ENCODE measurements around the gene ECI1. TPM values are rescaled to one million over a fixed set of nuclear protein-coding genes. Genes with fewer than 3 reads are reported as not detected.

Gene ECI1
- total RNA-seq, 1 experiment from 2014 or later = 95.4 TPM

GRCh38 chr16:2233046-2233775 lies 18.2 kb downstream of the ECI1 start:
- no peaks in the 10 kb centered on the region for H3K4me1 Mint-ChIP-seq
- Histone ChIP-seq H2BK120ac (ENCODE audit: low read depth, low read length, poor library complexity, severe bottlenecking) (no peak overlapping the region), H3K14ac (ENCODE audit: insufficient read depth, low read length) (no peak overlapping the region), H2AFZ (ENCODE audit: low read length) (no peak overlapping the region), H4K5ac (ENCODE audit: insufficient read length, low read depth, low read length) (no peak overlapping the region), H3K23ac (ENCODE audit: insufficient read length, low read depth, low read length) (no peak overlapping the region), H3K9me3 (ENCODE audit: control insufficient read depth, low read depth, low read length) (no peaks in the 10 kb centered on the region), H2AK5ac (ENCODE audit: insufficient read length, low read length) (no peak overlapping the region), H3K79me2 (ENCODE audit: insufficient read depth, low read length) (no peaks in the 10 kb centered on the region), H3K27ac (ENCODE audit: insufficient read length, low read depth, low read length) (no peak overlapping the region), H2BK15ac (ENCODE audit: low read depth, low read length) (no peak overlapping the region), H2BK5ac (ENCODE audit: insufficient read length, low read length) (no peak overlapping the region), H3K23me2 (ENCODE audit: insufficient read length, low read depth, low read length, poor library complexity, severe bottlenecking) (peaks cover 13% of the 10 kb centered on the region), H4K20me1 (ENCODE audit: control insufficient read depth, insufficient read depth, insufficient read length) (no peaks in the 10 kb centered on the region), H3K18ac (ENCODE audit: insufficient read length, low read depth, low read length) (no peak overlapping the region), H3K4ac (ENCODE audit: low read depth, low read length) (no peak overlapping the region), H4K91ac (ENCODE audit: insufficient read length, low read depth, low read length) (no peak overlapping the region), H3K79me1 (ENCODE audit: insufficient read depth, low read depth, low read length, poor library complexity, severe bottlenecking) (no peaks in the 10 kb centered on the region), H3K4me2 (ENCODE audit: insufficient read depth, insufficient read length, low read length) (no peak overlapping the region), H2BK20ac (ENCODE audit: low read depth, low read length, poor library complexity, severe bottlenecking) (no peak overlapping the region), H3K4me1 (ENCODE audit: insufficient read depth, low read length) (no peaks in the 10 kb centered on the region), H2BK12ac (ENCODE audit: insufficient read length, low read depth, low read length) (no peak overlapping the region), H3K56ac (ENCODE audit: insufficient read length, low read depth, low read length) (no peak overlapping the region), H3K27me3 (ENCODE audit: insufficient read depth, low read length) (peaks cover 2% of the 10 kb centered on the region; the same call in 1 of the 2 replicates), H3T11ph (ENCODE audit: low read length) (no peak overlapping the region), H3K9ac (ENCODE audit: extremely low read depth, insufficient read length, low read length) (no peak overlapping the region), H4K8ac (replicated peaks; ENCODE audit: insufficient read length, low read depth, low read length) (no peak overlapping the region)
- no peak for DNase-seq
- no peak overlapping the region for H3K4me3 Mint-ChIP-seq
- H3K9me3 Mint-ChIP-seq = no peaks in the 10 kb centered on the region
- WGBS (ENCODE audit: extremely low coverage, insufficient read length, low lambda C conversion rate) = no CpG with 5 or more reads among the region's 28 CpGs
- TF ChIP-seq, protein P1, sequence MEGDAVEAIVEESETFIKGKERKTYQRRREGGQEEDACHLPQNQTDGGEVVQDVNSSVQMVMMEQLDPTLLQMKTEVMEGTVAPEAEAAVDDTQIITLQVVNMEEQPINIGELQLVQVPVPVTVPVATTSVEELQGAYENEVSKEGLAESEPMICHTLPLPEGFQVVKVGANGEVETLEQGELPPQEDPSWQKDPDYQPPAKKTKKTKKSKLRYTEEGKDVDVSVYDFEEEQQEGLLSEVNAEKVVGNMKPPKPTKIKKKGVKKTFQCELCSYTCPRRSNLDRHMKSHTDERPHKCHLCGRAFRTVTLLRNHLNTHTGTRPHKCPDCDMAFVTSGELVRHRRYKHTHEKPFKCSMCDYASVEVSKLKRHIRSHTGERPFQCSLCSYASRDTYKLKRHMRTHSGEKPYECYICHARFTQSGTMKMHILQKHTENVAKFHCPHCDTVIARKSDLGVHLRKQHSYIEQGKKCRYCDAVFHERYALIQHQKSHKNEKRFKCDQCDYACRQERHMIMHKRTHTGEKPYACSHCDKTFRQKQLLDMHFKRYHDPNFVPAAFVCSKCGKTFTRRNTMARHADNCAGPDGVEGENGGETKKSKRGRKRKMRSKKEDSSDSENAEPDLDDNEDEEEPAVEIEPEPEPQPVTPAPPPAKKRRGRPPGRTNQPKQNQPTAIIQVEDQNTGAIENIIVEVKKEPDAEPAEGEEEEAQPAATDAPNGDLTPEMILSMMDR (conservative IDR thresholded peaks at IDR 0.05) = no peak
- peaks cover 2 to 28% (median 18%) of the 10 kb centered on the region in 3 experiments; a peak in 6 of 7 replicates for H3K36me3 Mint-ChIP-seq (ENCODE audit: insufficient read depth in 1 of 3, low read depth in 3 of 3)
- peaks cover 15% of the 10 kb centered on the region for H3K27me3 Mint-ChIP-seq (ENCODE audit: low read depth)
- H3K27ac Mint-ChIP-seq = no peak overlapping the region
